NCI-H2081 treated with DMSO at 0.1 percent for 48 hours (cell line): ENCODE results near the gene DENND1A.
"Not testable (repeated sequence)": the region's sequence is repeated elsewhere in the genome, so short reads cannot be mapped to it uniquely, and the experiment has no call there.

Source experiments
- DNase-seq: peaks from one replicate; lab custom pipeline; 2025; lab: John Stamatoyannopoulos, UW

DENND1A gene

DNA sequence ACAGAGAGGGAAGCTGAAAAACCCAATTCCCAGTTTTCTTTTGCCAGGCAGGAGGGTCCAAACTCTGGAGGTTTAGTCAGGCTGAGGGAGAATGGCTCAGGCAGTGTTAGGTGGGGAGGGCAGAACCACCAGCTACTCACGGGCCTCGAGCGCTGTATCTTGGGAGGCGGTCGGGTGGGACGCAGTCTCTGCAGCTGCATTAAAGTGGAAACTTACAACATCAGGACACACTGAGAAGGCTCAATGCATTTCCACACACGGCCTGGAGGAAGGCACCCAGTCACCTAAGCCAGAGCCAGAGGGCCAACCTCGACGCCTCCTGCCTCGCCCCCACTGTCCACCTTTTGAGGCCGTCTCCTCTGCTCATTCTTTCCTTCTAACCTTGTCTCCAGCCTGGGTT is 518.3 kb downstream of the DENND1A start:
- no peak for DNase-seq

DNA sequence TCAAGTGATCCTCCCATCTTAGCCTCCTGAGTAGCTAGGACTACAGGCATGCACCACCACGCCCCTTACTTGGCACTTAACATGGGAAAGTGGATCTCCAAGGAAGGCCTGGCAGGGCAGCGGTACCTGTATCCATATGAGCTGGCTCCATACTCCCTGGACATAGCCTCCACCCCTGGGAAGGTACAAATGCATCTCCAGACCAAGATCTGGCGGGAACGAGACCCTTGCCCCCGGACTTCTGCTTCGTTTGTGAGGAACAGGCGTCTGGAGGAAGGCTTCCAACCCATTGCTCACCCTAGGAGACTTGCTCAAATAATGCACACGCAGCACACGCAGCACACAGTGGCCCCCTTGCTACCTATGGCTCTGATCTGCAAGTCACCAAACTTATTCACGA is 518.7 kb downstream of the DENND1A start:
- DNase-seq, result no peak

DNA sequence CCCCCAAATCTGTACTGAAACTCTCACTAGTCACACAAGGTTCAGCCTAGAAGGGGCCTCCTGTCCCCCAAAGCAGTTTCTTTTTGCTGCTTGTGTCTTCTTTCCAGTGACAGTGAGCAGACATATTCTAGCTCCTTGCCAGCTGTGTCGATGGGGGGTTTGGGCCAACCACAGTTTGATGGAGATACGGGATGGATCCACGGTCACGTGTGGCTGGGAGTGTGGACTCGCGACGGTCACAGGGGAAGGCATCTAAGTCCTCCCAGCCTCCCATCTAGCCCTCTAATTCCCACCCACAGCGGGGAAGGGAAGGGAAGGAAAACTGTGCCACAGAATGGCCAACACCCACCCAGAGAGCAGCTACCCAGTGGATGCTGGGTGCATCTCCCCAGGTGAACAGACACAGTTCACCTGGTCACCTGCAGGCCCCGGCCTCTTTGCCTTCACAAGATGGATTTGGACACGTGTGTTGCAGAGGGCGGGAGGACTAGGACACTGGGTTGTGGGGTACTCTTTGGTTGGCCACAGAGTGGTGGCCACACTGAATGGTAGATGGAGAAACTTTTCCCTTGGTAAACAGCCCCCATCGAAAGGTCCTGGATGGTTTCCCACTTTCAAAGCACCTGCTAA is 519.5 kb downstream of the DENND1A start:
- DNase-seq, result no peak

DNA sequence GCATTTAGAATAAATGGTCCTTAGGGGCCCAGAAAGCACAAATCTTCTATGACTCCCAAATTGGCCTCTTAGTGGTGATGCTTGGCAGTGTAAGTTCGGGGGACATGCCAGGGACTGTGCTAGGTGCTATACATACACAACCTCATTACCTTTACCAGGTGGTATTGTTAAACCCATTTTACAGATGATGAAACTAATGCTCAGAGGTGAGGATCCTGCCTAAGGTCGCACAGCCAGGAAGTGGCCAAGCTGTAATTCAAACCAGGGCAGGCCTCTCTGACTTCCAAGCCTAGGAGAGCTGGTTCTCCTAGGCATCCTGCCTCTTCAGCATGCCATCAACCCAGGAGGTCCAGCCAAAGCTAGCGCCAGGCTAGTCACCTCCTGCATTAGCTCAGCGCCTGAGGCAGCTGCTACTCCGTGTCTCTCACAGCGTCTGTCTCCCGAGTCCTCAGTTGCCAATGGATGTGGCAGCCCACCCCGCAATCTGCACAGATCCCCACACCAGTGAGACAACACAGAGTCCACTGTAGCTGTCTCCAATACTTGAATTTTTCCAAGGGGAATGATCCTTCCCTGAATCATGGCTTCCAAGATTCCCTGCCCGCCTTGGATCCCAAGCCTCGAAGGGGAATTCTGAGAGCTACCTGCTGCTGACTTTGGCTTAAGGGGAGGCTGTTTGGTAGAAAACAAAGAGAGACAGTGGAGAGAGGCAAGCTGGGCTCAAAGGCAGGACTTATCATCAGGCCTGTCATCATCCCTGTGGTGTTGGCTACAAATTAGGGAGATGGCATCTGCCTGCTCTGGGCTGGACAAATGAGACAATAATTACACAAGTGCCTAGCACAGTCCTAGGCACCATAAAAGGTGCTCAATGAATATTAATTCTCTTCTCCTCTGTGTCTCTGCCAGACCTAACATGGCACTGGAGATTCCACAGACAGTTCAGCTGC is 521.3 kb downstream of the DENND1A start:
- DNase-seq, result no peak

DNA sequence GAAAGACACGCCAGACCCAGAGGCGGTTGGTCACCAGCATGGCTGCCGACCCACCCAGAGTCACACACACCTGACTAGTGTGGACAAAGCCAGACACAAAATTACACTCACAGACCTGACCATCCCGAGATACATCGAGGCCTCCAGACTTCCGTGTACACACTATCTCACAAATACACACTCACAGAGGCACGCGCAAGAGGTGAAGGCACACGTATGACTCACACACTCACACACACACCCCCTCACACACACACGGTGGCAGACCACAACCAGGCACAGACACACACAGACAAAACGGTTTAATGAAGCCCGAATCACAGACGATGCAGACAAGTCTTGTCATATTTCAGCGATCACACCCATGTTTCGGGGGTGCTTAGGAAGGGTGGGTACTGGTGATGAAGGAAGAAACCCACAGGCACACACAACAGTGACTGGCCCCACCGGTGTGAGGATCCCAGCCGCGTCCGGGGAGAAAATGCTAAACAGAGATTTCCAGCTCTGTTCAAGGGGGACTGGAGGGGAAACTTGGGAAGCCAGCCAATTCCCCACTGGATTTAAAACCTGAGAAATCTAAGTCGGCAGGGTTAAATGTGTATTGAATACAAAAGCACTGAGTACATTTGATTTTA is 522.6 kb downstream of the DENND1A start:
- no peak for DNase-seq

DNA sequence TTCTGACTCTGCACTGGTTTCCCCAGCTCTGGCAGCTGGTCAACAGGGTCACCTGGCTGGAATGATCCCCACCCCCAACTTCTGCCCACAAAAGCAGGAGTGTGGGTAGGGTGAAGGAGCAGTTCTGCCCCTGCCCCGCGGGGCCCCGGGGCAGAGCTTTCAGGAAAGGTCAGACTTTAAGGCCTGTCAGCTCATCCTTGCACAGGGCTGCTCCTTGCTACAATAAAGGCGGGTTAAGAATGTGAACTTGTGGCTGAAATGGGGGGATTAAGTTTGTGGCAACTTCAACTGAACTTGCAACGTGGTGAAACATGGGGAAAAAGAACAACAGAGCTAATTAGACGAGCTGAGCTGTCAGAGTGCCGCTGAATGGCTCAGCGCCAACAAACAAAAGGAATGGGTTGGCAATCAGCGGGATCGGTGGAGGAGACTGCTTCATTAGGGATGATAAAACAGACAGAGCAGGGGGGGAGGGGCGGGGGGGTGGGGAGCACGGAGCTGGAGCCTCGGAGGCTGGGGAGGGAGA is 523.2 kb downstream of the DENND1A start:
- no peak for DNase-seq

DNA sequence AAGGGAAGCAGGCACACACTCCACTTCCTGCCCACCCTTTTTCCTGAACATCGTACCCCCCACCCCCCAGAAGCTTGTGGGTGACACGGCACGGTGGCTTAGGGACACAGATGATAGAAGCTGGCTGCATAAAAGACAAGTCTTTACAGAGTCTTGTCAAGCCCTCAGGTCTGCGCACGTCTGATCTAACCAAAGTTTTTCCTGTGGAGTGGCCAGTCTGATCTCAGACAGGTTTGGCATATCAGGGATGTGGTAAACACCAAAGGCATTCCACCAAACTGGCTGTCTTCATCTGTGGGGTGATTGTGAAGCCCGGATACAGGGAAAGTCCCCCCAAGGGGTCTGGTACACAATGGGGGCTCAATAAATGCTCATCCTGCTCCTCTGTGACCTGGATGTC is 523.9 kb downstream of the DENND1A start:
- no peak for DNase-seq

DNA sequence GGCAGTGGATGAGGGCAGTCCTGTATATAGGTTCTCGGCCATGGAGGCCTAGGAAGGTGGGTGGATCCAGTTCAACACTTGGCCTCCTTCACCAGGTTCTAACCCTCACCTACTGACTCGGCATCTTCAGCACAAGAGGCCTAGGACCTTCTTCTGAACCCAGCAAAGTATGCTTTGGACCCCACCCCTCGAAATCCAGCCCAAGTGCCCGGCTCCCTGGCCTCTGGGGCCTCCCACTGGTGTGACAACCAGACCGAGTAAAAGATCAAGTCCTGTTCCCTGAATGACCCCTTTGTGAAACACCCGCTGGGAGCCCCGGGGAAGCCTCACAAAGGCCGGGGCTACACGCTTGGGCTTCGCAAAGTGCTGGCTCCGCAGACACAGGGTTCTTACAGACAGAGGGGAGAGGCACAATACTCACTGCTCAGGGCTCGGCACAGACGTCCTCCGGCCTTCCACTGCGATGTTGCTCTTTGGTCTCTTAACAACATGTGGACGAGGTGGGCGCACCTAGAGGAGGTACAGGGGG is 526.9 kb downstream of the DENND1A start:
- no peak for DNase-seq

DNA sequence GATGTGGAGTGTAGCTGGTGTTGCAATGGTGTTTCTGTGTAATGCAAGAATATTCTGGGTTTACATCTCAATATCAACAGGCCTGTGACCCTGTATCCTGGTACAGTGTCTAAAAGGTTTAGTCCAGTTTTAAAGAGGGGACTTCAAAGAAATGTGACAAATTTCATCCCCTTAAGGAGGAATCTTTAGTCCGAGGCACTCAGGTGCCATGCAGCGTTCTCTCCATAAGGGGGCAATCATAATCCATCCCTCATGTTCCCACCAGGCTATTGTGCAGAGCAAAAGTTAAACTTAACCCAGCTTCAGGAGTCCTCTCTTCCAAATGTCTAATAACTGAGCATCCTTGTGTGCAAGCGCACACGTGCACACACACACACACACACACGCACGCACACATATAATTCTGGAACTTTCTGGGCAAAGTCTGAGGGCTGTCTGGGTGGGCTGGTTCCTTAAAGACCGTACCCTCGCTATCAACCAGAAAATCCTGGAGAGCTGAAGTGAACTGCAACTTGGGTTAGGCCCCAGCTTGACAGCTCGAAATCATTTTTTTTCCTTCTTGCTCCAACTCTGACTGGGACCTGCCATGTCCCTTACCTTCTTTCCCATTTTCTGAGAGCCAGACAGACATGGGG is 527.9 kb downstream of the DENND1A start:
- no peak for DNase-seq

DNA sequence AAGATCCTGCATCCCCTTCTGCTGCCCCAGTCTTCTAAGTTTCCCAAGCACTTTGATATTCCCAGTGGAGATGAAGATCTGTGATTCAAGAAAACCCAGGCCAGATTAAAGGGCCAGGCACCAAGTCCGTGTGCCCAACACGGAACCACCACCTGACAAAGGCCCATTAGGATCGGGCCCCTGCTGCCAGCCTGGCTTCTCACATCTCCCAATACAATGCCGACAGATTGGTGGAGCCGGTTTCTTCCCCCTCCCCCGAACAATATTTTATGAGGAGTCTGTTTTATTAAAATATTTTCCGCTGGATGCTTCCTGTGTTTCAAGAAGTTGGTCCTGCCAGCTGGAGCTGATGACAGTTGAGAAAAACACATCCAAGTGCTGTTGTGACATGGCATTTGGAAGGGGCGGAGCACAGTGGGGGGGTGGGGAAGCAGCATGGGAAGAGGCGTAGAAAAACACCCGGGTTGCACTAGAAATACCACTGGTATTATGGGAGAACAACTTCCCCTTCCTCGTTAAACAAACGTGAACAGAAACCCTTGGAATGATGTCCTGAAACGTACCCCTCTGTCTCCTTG is 528.9 kb downstream of the DENND1A start:
- no peak for DNase-seq

DNA sequence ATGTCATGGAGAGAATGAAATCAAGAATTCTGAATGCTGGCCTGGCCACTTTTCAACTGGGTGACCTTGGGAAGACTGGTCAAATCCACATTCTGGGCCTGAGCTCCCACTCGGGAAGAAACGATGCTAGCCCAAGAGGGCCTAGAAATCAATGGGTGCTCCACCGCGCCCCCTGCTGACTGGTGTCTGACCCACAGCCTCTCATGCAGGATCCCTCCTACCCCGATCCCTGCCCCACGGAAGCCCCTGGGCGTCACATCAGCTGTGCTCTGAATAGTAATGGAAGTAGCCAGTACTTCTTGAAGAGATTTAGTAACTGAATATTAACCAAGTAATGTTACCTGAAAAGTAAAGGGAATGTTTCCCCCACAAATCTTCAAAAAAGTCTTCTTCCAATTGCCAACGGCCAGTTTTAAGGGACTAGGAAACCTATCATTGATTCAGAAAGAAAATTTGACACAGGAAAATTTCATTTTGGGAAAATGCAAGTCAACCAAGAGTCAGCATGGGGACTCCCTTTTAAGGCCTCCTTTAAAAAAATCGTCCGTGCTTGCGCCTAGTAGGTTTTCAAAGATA is 530.0 kb downstream of the DENND1A start:
- DNase-seq, result no peak

DNA sequence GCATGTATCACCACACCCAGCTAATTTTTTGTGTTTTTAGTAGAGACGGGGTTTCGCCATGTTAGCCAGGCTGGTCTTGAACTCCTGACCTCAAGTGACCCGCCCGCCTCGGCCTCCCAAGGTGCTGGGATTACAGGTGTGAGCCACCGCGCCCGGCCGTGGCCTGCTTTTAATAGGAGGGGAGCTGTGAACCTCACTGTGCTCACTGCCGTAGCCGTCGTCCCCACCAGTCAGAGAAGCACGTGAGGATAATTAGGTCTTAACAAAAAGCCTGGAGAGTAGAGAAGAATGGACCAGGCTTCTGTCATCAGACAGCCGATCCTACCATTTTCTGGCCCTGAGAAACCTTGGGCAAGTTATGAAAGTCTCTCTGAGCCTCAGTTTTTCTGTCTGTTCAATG is 531.0 kb downstream of the DENND1A start:
- DNase-seq, result not testable (repeated sequence)

DNA sequence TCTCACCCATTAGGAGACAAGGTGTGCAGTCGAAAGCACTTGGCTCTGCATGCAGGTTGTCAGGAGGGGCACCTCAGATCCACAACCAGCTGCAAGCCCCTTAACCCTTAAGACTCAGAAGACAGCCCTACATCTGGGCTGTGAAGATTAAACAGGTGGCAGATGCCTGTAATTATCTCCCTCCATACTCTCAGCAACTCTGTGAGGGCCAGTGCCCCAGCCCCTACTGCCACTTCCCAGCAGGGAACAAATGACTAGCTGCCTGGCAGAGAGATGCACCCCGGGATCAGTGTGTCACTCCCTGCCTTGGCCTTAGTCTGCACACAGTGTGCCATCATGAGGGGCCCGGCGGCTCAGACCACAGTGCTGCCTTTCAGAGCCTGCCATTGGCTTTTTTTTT is 532.0 kb downstream of the DENND1A start:
- no peak for DNase-seq

DNA sequence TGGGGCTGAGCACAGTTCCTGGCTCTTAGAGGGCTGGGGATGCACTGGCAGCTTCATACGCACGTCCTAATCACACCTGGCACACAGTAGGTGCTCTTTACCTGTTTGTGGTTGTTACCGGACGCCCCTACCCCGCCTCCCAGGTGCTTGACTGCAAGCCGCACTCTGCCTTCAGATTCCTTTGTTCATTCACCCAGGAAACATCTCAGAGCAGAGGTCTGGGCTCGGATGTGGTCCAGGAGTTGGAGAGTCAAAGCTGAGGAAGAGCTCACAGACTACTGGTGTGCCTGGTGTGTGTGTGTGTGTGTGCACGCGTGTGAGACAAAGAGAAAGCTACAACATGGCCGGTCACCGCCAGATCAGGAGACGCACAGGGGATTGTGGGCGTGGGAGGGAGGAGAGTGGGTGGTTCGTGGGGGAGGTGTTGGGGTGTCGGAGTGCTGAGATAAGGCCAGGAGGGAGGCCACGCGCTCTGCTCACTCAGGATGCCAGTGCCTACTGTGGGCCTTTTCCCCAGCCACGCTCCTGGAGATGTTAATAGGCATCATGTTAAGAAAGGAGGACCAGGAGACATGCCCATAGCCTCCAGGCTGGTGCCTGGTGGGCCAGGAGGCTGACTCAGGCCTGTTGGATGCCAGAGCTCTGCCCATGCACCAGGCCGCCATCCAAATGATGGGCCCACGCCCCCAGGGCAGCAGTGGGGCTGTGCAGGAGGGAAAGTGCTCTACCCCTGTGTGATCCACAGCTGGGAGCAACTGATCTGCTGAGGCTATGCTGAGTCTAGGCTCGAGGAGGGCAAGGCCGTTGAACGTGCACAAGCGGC is 534.0 kb downstream of the DENND1A start:
- no peak for DNase-seq

DNA sequence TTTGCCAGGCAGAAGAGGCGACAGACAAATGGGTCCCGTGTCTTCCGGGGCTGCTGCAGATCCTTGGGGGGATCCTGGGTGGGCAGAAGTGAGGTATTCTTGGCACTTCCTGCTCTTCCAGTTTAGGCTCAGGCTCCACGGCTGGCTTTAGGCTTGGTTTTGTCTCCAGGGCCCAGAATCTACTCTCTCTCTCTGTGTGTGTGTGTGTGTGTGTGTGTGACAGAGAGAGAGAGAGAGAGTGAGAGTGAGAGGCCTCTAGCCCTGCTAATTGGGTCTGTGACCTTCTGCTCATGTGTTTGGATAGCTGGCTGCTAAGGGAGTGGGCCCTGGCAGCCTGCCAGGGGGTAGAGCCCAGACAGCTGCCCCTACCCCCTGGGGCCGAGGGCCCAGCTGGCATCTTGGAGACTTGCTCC is 534.6 kb downstream of the DENND1A start:
- DNase-seq, result no peak

DNA sequence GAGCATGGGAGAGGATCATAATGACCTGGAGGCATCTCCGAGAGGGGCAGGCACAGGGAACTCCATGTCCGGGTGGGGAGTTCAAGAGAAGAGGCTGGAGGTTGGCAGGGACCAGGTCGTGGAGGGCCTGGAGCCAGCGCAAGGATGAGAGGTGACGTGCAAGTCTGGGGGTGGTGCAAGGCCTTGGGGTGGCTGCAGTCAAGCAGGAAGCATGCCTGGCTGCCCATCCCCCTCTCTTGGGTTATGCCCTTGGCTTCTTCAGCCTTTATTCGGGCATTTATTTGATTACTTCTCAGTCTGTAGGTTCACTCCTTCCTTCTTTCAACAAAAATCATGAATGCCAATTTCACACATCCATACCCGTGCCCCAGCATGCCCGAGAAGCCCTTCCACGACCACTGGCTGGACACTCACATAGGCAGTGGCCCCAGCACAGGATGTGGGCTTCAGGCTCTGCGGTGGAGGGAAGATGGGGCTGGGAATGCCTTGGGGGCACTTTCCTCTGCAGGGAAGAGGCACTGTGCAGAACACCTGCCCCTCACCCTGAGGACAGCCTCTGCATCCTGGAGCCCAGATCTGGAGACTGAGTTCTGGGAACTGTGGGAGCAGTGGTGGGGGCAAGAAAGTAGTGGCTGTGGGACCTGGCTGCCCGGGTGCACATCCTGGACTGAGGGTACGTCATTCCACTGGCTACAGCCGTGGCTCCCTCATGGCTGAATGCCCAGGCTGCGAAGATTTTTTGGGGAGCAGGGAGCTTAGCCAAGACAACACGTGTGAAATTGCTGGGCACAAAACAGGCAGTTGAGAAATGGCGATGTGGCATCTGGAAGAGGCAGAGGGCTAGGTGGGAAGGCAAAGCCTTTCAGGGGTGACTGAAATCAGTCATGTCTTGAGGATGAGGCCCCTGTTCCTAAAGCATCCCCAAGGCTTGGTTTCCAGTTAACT is 535.4 kb downstream of the DENND1A start:
- no peak for DNase-seq

DNA sequence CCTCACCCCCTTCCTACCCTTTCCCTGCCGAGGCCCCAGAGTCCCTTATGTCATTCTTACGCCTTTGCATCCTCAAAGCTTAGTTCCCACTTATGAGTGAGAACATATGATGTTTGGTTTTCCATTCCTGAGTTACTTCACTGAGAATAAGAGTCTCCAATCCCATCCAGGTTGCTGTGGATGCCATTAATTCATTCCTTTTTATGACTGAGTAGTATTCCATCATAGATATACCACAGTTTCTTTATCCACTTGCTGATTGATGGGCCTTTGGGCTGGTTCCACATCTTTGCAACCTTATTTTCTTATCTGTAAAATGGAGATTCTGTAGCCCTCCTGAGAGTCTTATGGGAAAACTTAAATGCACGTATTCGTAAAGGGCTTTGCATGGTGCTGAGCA is 537.1 kb downstream of the DENND1A start:
- no peak for DNase-seq

DNA sequence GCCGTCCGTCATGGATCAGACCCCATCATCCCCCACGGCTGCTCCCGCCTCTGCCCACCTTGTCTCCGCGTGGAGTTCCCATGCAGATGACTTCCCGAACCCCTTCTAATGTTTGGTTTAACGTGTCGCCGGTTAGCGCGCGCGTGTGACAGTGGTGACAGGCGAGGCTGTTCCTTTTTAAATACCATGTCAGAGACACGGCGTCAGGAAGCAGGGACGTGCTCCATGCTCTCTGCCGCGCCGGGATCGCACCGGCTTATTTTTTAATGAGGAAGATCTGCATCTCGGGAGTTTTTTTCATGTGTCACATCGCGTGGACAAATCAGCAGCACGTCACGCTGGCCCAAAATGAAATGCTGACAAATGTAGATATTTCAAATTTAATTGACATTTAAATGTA is 538.0 kb downstream of the DENND1A start:
- DNase-seq, result no peak

DNA sequence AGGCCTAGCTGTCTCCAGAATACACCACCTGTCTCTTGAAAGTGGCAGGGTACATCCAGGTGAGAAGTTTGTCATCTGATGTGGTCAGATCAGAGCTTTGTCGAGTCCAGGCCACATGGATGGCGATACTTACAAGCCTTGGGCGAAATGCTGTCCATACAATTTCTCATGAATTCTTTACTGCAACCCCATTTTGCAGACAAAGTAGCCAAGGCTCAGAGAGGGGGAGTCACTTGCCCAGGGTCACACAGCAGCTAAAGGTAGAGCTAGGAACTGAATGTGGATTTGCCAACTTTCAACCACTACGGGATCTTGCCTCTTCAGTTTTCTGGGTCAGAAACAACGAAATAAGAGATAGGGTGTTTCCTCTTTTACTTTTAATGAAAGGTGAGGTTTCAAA is 538.7 kb downstream of the DENND1A start:
- no peak for DNase-seq
